ENCODE results near the gene EIF2B5.

- TF ChIP-seq CTCF (optimal IDR thresholded peaks at IDR 0.05 in 1 of 3, IDR thresholded peaks at IDR 0.05 in 1 of 3, conservative IDR thresholded peaks at IDR 0.05 in 1 of 3; ENCODE audit: extremely low read depth in 1 of 3, insufficient read depth in 2 of 3, low read length in 3 of 3) (no peak), EZH2 (IDR thresholded peaks at IDR 0.05; ENCODE audit: low read length) (no peak)
Observed at GRCh38 chr3:184178521-184179138, 43.5 kb downstream of the EIF2B5 start.
